Measurements from ENCODE around the gene GRK5.

GRK5 gene

GRCh38 chr10:119326167-119326566, 118.8 kb downstream of the GRK5 start:
- no peak overlapping the region for H3K4me3 ChIP-seq (replicated peaks; ENCODE audit: low read depth, low read length)
- no peak for TF ChIP-seq CTCF (IDR thresholded peaks at IDR 0.05; ENCODE audit: low read depth, low read length, missing control alignments)
- no peak for DNase-seq (ENCODE audit: extremely low read depth, low read depth)

- H3K4me3 ChIP-seq (replicated peaks; ENCODE audit: low read depth, low read length), result no peak overlapping the region
- TF ChIP-seq CTCF (IDR thresholded peaks at IDR 0.05; ENCODE audit: low read depth, low read length, missing control alignments), result no peak
- DNase-seq (ENCODE audit: extremely low read depth, low read depth), result no peak
These were observed 119.8 kb downstream of the GRK5 start for GRCh38 chr10:119327096-119327745.

GRCh38 chr10:119328223-119328622, 120.9 kb downstream of the GRK5 start:
- no peak for DNase-seq (ENCODE audit: extremely low read depth, low read depth)
- no peak overlapping the region for H3K4me3 ChIP-seq (replicated peaks; ENCODE audit: low read depth, low read length)
- TF ChIP-seq CTCF (IDR thresholded peaks at IDR 0.05; ENCODE audit: low read depth, low read length, missing control alignments), result no peak

- DNase-seq (ENCODE audit: extremely low read depth, low read depth), result no peak
- no peak for TF ChIP-seq CTCF (IDR thresholded peaks at IDR 0.05; ENCODE audit: low read depth, low read length, missing control alignments)
- no peak overlapping the region for H3K4me3 ChIP-seq (replicated peaks; ENCODE audit: low read depth, low read length)
These were observed 123.0 kb downstream of the GRK5 start for GRCh38 chr10:119330342-119330741.

- no peak for DNase-seq (ENCODE audit: extremely low read depth, low read depth)
- TF ChIP-seq CTCF (IDR thresholded peaks at IDR 0.05; ENCODE audit: low read depth, low read length, missing control alignments), result no peak
- no peak overlapping the region for H3K4me3 ChIP-seq (replicated peaks; ENCODE audit: low read depth, low read length)
These were observed 123.7 kb downstream of the GRK5 start for GRCh38 chr10:119331061-119331460.

- H3K4me3 ChIP-seq (replicated peaks; ENCODE audit: low read depth, low read length), result no peak overlapping the region
- peak; percentile 27 for DNase-seq (ENCODE audit: extremely low read depth, low read depth)
- no peak for TF ChIP-seq CTCF (IDR thresholded peaks at IDR 0.05; ENCODE audit: low read depth, low read length, missing control alignments)
These were observed 125.9 kb downstream of the GRK5 start for GRCh38 chr10:119333146-119333792.
